HG03045 (cell line): ENCODE results near the gene BBOF1.
"Not testable (repeated sequence)": the region's sequence is repeated elsewhere in the genome, so short reads cannot be mapped to it uniquely, and the experiment has no call there.

Experiments used
- ATAC-seq: cut with Tn5 transposase; IDR thresholded peaks from one replicate; pipeline ENCODE4 v1.9.1; 2021; ENCODE audit warnings: mild to moderate bottlenecking, moderate library complexity; ENCODE audit not compliant: unreplicated experiment

Gene BBOF1

GRCh38 chr14:74089251-74090020, 70.3 kb downstream of the BBOF1 start:
- no peak for ATAC-seq

- ATAC-seq, result no peak
Observed at GRCh38 chr14:74105381-74105780, 86.2 kb downstream of the BBOF1 start.

GRCh38 chr14:74109369-74109768, 90.2 kb downstream of the BBOF1 start:
- ATAC-seq, result no peak

- ATAC-seq, result not testable (repeated sequence)
Observed at GRCh38 chr14:74111395-74112216, 92.5 kb downstream of the BBOF1 start.
